Amniotic epithelial cell (primary cell): Measurements from ENCODE around the gene PLS1.
A peak's percentile ranks its signal among the peaks of the same experiment; 100 is the strongest.

Experiments
- DNase-seq: peaks from one replicate; pipeline ENCODE4 v3.0.0-alpha.2; 2010; ENCODE audit warnings: low read depth

The PLS1 gene

DNA sequence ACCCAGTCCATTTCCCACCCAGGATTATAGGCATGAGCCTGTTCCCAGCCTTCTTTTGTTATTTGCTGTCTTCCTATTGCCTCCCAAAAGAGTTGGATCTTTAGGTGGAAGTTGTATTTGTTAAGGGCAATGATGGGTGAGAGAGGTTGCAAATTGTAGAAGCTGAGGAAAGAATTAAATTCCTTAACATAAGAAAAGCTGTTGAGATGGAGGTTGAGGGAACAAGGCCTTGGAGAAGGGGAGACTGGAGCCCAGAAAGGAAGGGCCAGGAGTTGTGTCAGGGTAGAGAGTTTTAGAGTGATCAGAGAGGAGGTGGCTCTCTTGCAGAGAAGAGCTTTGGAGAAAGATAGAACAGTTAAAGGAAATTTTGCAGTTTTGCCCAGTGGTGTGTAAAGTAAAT is 46.8 kb downstream of the PLS1 start:
- DNase-seq: no peak

- DNase-seq: no peak
Measured at GRCh38 chr3:142644502-142644901, 48.3 kb downstream of the PLS1 start.

DNA sequence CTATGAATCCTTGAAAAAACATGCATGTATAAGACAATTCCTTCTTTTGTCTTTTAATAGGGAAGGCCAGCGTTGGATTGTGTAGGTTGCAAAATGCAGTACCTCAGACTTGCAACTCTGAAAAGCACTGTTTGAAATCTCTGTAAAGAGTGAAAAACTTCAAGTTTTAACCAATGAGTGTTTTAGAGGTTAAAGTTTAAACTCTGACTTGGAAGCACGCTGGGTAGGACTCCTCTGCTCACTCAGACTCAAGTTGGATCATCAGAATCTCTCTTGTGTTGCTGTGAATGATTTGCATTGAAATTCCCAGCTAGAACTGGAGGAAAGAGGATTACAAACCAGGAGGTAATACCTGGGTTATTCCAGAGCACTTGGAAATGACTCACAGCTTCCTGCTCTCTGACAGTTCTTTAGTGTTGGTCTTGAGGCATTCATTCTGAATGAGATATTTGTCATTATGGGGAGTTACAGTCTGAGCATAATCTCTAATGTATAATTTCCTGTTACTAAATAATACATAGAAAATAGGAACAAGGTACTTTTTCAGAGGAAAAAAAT is 49.1 kb downstream of the PLS1 start:
- peak; percentile 55 for DNase-seq

DNA sequence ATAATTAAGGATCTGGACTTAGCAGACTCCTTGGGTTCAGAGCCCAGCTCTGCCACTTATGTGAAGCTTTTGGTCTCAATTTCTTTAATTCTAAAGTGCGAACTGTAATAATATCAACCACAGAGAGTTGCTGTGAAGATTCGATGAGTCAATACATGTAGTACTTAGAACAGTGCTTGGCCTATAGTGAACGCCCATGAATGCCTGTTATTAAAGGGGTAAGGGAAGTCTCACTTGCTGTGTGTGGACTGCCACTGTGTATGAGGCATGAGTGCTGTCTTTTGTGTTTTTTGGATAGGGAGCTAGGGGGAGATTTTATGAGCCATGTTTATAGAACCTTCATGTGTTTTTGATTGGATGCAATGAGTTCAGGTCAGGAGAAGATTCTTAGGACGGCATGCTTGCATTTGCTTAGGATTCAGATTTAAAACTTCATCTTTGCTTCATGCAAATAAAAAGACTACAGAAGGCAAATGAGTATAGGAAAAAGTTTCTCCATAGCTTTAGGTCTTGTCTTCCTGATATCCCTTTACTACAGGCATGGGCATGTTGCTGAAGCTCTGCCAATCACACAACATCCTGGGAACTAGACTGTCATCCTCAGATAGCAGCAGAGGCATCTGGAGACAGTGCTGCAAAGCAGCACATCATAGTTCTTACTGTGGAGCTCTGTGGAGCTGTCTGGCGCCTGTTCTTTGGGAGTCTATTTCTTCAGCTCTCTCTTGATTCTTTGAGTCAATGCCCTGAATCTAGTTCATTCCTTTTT is 50.0 kb downstream of the PLS1 start:
- DNase-seq: no peak

DNA sequence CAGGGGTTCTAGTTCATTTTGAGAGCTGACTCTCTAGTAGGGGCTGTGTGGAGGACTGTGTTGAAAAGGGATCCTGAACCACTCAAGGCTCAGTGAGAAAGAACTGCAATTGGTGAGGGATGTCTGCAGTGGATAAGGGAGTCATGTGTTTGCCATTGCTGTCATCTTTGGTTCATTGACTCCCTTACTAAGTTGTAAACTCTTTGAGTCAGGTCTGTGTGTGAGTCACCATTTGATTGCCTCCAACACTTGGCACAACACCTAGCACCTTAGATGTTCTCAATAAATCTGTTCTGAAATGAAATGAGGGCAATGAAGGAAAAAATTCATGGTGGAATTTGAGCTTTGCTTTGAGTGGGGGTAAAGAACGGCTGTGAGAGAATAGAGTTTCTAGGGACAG is 51.7 kb downstream of the PLS1 start:
- DNase-seq: peak; percentile 36

GRCh38 chr3:142648950-142649349 is 52.8 kb downstream of the PLS1 start:
- no peak for DNase-seq

- DNase-seq: no peak
Measured at GRCh38 chr3:142650001-142650693, 54.0 kb downstream of the PLS1 start.

DNA sequence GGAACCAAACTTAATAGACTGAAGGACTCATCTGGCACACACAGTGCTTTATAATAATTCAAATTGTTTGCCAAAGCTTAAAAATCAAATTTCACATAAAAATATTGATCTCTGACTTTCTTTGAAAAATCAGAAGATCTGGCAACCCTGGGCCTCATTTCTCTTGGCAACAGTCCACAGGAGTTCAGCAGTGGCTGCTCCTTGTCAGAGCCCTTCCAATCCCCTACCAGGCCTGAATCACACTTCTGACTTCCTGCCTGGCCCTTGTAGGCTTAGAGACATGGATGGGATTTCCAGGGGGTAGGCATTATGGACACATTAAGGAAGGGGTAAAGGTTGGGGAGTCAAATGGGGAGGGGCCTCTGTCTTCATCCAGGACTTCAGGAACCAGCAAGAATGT is 55.5 kb downstream of the PLS1 start:
- no peak for DNase-seq

DNA sequence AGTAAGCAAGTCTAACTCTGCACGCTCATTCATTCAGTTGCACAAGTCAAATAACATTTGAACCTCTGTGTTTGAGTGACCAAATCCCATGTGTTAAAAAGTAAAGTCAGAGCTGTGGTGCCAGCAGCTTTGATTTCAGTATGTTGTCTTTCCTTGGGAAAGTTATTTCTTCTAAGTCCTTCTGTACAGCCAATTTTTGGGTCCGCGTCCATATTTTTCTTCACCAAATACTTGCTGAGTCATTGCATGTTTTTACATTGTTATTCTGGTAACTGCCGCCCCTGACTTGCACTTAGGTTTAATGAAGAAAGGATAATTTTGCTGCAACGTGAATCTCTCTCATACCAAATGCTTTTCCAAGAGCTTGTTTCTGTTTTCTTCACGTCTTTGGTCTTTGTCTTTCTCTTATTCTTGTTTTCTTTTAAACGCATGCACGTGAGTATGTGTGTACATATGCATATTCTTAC is 56.7 kb downstream of the PLS1 start:
- DNase-seq: no peak

DNA sequence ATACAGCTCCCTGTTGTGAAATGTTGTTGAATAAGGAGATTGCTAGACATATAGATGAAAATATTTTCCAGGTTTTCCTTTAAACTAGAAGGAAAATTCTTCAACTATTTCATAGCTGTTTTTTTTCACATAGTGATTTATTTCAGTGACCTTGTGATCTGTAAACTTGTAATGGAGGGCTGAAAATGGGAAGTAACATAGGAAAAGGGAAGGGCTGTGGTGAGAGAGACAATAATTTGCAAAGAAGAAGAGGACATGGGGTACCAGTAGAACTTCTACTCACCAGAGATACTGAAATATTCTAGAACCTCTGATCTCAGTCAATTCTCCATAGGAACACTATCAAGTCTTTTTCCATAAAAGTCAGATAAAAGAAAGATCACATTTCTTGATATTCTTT is 60.4 kb downstream of the PLS1 start:
- DNase-seq: no peak

- no peak for DNase-seq
Measured at GRCh38 chr3:142657033-142657432, 60.8 kb downstream of the PLS1 start.

DNA sequence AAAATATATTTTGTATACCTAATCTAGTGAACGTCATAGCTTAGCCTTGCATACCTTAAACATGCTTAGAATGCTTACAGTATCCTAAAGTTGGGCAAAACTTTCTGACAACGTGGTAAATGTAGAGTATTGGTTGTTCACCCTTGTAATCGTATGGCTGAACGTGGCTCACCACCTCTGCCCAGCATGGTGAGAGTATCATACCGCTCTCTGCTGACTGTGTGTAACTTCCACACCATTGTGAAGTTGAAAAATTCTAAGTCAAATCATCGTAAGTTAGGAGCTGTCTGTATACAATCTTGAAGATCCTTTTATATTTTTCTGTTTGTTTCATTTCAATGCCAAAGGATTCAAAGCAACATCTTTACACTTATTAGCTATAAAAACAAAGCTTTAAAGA is 64.2 kb downstream of the PLS1 start:
- no peak for DNase-seq

- DNase-seq: no peak
Measured at GRCh38 chr3:142660893-142661292, 64.7 kb downstream of the PLS1 start.

DNA sequence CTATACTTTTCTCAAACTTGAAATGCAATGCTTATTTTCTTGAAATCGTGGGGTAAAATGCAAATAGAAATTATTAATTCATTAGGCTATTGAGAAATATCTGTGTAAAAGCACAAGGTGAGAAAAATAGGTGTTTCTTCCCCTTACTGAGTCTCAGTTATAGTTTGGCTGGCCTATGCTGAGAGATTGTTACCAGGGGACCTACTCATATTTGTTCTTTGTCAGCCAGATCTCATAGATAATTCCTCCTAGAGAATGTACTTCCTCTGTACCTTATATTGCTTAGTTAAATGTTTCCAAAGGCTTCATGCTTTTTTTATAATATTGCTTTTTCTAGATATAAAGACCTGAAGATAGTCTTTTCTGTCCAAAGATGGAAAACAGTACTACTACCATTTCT is 67.7 kb downstream of the PLS1 start:
- DNase-seq: no peak

DNA sequence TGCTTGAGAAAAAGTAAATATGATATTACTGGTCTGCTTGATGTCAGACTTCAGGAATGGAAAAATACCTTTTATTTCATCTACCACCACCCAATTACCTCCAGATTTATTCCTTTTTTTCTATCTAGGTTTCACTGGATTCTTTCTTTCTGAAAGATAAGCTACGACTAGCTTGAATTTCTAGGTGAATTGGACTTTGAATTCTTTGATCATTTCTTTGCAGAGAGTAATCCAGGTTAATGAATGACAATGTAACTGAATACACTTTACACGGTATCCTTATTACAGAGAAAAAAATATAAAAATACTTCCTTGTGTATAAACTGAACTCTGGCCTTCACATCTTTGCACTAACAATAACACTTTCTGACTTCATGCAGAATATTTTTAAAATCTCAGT is 68.1 kb downstream of the PLS1 start:
- no peak for DNase-seq

DNA sequence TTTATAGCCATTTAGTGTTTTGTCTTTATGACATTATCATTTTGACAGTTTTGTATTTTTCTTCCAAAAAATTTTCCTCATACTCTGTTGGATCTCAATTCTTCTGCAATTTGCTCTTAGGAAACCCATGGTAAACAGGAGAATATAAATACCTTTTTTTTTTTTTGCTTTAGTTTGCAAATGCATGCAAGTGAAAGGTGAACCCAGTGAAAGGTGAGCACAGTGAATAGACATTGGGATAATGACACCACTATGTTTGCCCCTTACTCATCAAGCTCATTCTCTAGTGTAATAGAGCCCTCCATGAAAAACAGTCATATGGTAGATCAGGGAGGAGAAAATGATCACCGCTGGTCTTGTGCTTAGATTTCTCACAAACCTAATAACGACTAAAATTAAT is 68.6 kb downstream of the PLS1 start:
- DNase-seq: no peak

DNA sequence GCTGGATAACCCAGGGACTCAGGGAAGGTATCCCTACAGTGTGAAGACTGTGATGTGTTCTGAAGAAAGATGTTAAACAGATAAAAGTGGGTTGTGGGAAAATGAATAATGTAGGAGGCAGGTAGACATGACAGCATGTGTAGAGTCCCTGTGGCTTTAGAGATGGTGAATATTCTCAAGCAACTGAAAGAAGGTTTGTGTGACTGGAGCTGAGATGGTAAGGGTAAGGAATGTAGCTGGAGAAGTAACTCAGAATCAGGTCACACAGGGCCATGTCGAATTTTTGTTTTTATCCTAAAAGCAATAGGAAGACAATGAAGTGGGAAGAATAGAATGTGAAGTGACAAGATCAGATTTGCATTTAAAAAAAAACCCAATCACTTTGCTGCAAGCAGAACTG is 73.9 kb downstream of the PLS1 start:
- DNase-seq: no peak

DNA sequence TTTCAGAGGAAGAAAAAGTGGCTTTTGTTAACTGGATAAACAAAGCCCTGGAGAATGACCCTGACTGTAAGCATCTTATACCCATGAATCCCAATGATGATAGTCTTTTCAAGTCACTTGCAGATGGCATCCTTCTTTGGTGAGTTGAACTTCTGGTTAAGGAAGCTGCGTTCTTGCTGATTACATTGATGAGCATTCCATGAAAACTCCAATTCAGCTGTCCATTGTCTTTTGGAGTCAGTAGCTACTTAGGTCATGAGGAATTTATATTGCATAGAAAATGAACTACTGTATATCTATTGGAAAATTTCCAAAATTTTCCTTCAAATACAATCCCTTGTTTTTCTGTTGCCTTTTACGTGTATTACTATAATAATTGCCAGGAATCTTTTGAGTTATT is 80.0 kb downstream of the PLS1 start:
- DNase-seq: no peak

- no peak for DNase-seq
Measured at GRCh38 chr3:142680710-142681109, 84.5 kb downstream of the PLS1 start.

DNA sequence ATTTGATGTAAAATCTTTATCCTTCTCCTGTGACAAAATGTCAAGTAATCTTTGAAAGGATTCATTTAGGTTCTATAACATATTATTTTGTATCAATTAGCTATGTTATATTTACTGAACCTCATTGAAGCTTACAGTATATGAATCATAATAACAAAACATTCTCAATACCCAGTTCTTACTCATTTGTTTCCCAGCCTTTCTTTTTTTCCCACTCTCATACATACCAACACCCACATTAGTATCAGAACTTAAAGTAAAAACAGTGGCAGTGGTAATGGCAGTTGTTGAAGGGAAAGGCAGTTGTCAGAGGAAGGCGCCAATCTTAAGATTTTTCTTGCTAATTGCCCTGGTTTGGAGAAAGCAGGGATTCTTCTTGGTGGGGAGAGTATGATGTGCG is 94.4 kb downstream of the PLS1 start:
- DNase-seq: no peak

GRCh38 chr3:142691527-142691926 is 95.3 kb downstream of the PLS1 start:
- no peak for DNase-seq

- DNase-seq: no peak
Measured at GRCh38 chr3:142693136-142693853, 97.1 kb downstream of the PLS1 start.

DNA sequence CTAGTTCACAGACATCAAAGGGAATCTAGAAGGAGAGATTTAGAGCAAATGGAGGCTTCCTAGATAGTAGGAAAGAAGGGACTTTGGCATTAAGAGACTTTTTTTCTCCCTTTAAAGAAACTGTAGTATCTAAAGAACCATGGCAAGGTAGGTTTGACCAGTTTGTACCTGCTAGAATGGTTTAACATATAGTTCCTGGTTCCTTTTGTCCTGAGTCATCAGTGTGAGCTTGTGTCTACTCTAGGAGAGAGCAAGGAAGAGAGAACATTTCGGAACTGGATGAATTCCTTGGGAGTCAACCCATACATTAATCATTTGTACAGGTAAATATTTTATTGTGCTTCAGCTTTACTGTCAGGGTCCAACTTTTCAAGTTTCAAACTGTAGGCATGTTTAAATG is 98.0 kb downstream of the PLS1 start:
- DNase-seq: no peak
